Kidney (tissue), 14 donors: Measurements from ENCODE around the gene ARSG. TPM values are rescaled to one million over a fixed set of nuclear protein-coding genes. Genes with fewer than 3 reads are reported as not detected.

Experiments used
- DNase-seq, 5 donors: peaks; one replicate each; pipeline ENCODE4 v3.0.0-alpha.2; 2013 to 2020
- FAIRE-seq: peaks from 2 replicates; lab custom pipeline; 2012; peaks lifted over from hg19 to GRCh38; lab: Jason Lieb, UNC
- H3K27ac ChIP-seq, 2 donors: one replicate each; pipeline ENCODE4 v1.7.0; 2013; ENCODE audit warnings: low read depth in 2 of 2, low read length in 2 of 2, inconsistent platforms in 1 of 2
- H3K27me3 ChIP-seq: one replicate; pipeline ENCODE4 v1.7.1; 2013; ENCODE audit warnings: low read length, inconsistent platforms; ENCODE audit not compliant: control insufficient read depth, insufficient read depth
- H3K36me3 ChIP-seq, 3 donors: one replicate each; pipeline versions ENCODE4 v1.7.0 to v1.7.1; 2013; ENCODE audit warnings: low read length in 3 of 3, control low read depth in 1 of 3, inconsistent platforms in 1 of 3; ENCODE audit not compliant: insufficient read depth in 3 of 3, control insufficient read depth in 2 of 3
- H3K4me1 ChIP-seq, 3 donors: one replicate each; pipeline versions ENCODE4 v1.7.0 to v1.7.1; 2013; ENCODE audit warnings: low read length in 3 of 3, inconsistent platforms in 1 of 3, low read depth in 1 of 3; ENCODE audit not compliant: control insufficient read depth in 2 of 3, insufficient read depth in 2 of 3
- H3K4me3 ChIP-seq, 3 donors: one replicate each; pipeline versions ENCODE4 v1.7.0 to v1.8.1; 2013; ENCODE audit warnings: low read length in 3 of 3, control low read depth in 1 of 3, inconsistent platforms in 1 of 3
- H3K9ac ChIP-seq, 3 donors: one replicate each; pipeline versions ENCODE4 v1.7.0 to v1.7.1; 2013; ENCODE audit warnings: low read length in 3 of 3, control low read depth in 1 of 3, inconsistent platforms in 1 of 3
- H3K9me3 ChIP-seq, 3 donors: one replicate each; pipeline versions ENCODE4 v1.7.0 to v1.7.1; 2013; ENCODE audit warnings: low read length in 3 of 3, control low read depth in 1 of 3, inconsistent platforms in 1 of 3; ENCODE audit not compliant: control insufficient read depth in 2 of 3, insufficient read depth in 1 of 3
- CTCF ChIP-seq: IDR thresholded peaks from 3 replicates; pipeline ENCODE4 v1.5.1; 2012; ENCODE audit warnings: mild to moderate bottlenecking, moderate library complexity, borderline replicate concordance; ENCODE audit not compliant: insufficient read depth; ENCODE audit errors: extremely low read depth
- intact Hi-C: fragments of 100-400 bp; cut with DNase I; formaldehyde crosslinking; loops from one replicate; pipeline ENCODE4 v1.11.1; 2022
- polyA plus RNA-seq: library from polyadenylated mRNA; stranded (reverse); fragments of 350-450 nt; fragmentation: Illumina TruSeq; extraction: RNeasy Lipid Tissue Mini Kit (QIAGEN cat#74804); gene quantifications from one replicate; pipeline ENCODE4 v1.2.3, GENCODE V29; 2014; ENCODE audit warnings: low read depth, low replicate concordance; ENCODE audit not compliant: insufficient read depth
- total RNA-seq: library from RNA; stranded (reverse); fragmentation: NEBNext Ultra II Directional; extraction: Animal tissue kit (Norgen Biotek cat#: 25700); gene quantifications from one replicate; pipeline ENCODE4 v1.2.1, GENCODE V29; 2021
- donor health status: control.
- donor health status: control.
- donor health status: control.
- donor health status: control.
- donor health status: control.
- donor health status: DM: yes; HTN: yes; CAD: no.
- donor health status: Normal renal cell carcinoma (clear cell type).

Gene ARSG
- total and polyA plus RNA-seq, 2 donors from 2014 or later = 5.0 to 12.6 TPM

- DNase-seq (peak in 2 of 5 donors; percentile 31), FAIRE-seq (no peak)
- peaks cover 0 to 16% (median 7%) of the 10 kb centered on the region in 3 donors for H3K4me1 ChIP-seq
- H3K9me3 ChIP-seq = no peaks in the 10 kb centered on the region
- no peaks in the 10 kb centered on the region for H3K27me3 ChIP-seq
- intact Hi-C loops = no loop called here
- H3K9ac ChIP-seq = no peak overlapping the region
- H3K36me3 ChIP-seq = peaks cover 0 to 12% (median 6%) of the 10 kb centered on the region in 3 donors
- no peak for TF ChIP-seq CTCF
- no peak overlapping the region for H3K4me3 ChIP-seq
- H3K27ac ChIP-seq = peak overlapping the region; percentile 53 to 57
These were observed 157.9 kb downstream of the ARSG start for GRCh38 chr17:68449021-68449739.

GRCh38 chr17:68450391-68450790 is 159.1 kb downstream of the ARSG start:
- Histone ChIP-seq H3K27ac (no peak overlapping the region), H3K9ac (peak overlapping the region in 1 of 3 donors; percentile 13), H3K27me3 (no peaks in the 10 kb centered on the region), H3K4me1 (peaks cover 0 to 16% (median 7%) of the 10 kb centered on the region in 3 donors), H3K9me3 (no peaks in the 10 kb centered on the region), H3K4me3 (no peak overlapping the region), H3K36me3 (peaks cover 0 to 12% (median 6%) of the 10 kb centered on the region in 3 donors)
- TF ChIP-seq CTCF = no peak
- intact Hi-C loops = no loop called here
- no peak for DNase-seq
- FAIRE-seq = no peak

GRCh38 chr17:68450801-68451200 is 159.5 kb downstream of the ARSG start:
- FAIRE-seq (no peak), DNase-seq (no peak)
- no peak overlapping the region for H3K27ac ChIP-seq
- H3K4me1 ChIP-seq = peaks cover 0 to 18% (median 7%) of the 10 kb centered on the region in 3 donors
- no peak overlapping the region for H3K9ac ChIP-seq
- no peak overlapping the region for H3K4me3 ChIP-seq
- H3K27me3 ChIP-seq = no peaks in the 10 kb centered on the region
- H3K9me3 ChIP-seq = no peaks in the 10 kb centered on the region
- TF ChIP-seq CTCF = no peak
- peaks cover 0 to 12% (median 6%) of the 10 kb centered on the region in 3 donors for H3K36me3 ChIP-seq
- intact Hi-C loops = no loop called here
